ENCODE results near the gene TMEM225B.
"Not testable (repeated sequence)": the region's sequence is repeated elsewhere in the genome, so short reads cannot be mapped to it uniquely, and the experiment has no call there.

The TMEM225B gene

GRCh38 chr7:99624484-99624883 is 26.4 kb downstream of the TMEM225B start:
- peak; percentile 76 for DNase-seq

GRCh38 chr7:99625321-99625720 is 27.3 kb downstream of the TMEM225B start:
- DNase-seq: no peak

- DNase-seq: no peak
Measured at GRCh38 chr7:99625961-99626360, 27.9 kb downstream of the TMEM225B start.

- DNase-seq: no peak
Measured at GRCh38 chr7:99626661-99627060, 28.6 kb downstream of the TMEM225B start.

GRCh38 chr7:99627513-99627912 is 29.4 kb downstream of the TMEM225B start:
- DNase-seq: no peak

- no peak for DNase-seq
Measured at GRCh38 chr7:99628471-99629465, 30.7 kb downstream of the TMEM225B start.

- no peak for DNase-seq
Measured at GRCh38 chr7:99629643-99630042, 31.6 kb downstream of the TMEM225B start.

GRCh38 chr7:99631295-99632109 is 33.4 kb downstream of the TMEM225B start:
- DNase-seq: peak; percentile 22

- not testable (repeated sequence) for DNase-seq
Measured at GRCh38 chr7:99637414-99637813, 39.3 kb downstream of the TMEM225B start.

- no peak for DNase-seq
Measured at GRCh38 chr7:99638731-99639130, 40.7 kb downstream of the TMEM225B start.

GRCh38 chr7:99639267-99639666 is 41.2 kb downstream of the TMEM225B start:
- DNase-seq: no peak

- DNase-seq: no peak
Measured at GRCh38 chr7:99642027-99642426, 44.0 kb downstream of the TMEM225B start.

- DNase-seq: no peak
Measured at GRCh38 chr7:99643464-99643863, 45.4 kb downstream of the TMEM225B start.

GRCh38 chr7:99644431-99644830 is 46.4 kb downstream of the TMEM225B start:
- DNase-seq: no peak

- no peak for DNase-seq
Measured at GRCh38 chr7:99645590-99645989, 47.5 kb downstream of the TMEM225B start.

- no peak for DNase-seq
Measured at GRCh38 chr7:99648843-99649242, 50.8 kb downstream of the TMEM225B start.

- DNase-seq: no peak
Measured at GRCh38 chr7:99651290-99651689, 53.2 kb downstream of the TMEM225B start.

- no peak for DNase-seq
Measured at GRCh38 chr7:99652671-99653070, 54.6 kb downstream of the TMEM225B start.

- DNase-seq: not testable (repeated sequence)
Measured at GRCh38 chr7:99653269-99653668, 55.2 kb downstream of the TMEM225B start.

GRCh38 chr7:99653754-99654153 is 55.7 kb downstream of the TMEM225B start:
- DNase-seq: no peak

- DNase-seq: not testable (repeated sequence)
Measured at GRCh38 chr7:99654626-99655025, 56.6 kb downstream of the TMEM225B start.

- DNase-seq: not testable (repeated sequence)
Measured at GRCh38 chr7:99657879-99658278, 59.8 kb downstream of the TMEM225B start.

Measured in activated CD4-positive, alpha-beta T cell treated with anti-CD3 and anti-CD28 coated beads, Interleukin-2, amount 50 U/mL, for 16 hours (primary cell).